PC-9 (cell line): ENCODE measurements around the gene ZIC4.

ENCODE experiments used
- CTCF ChIP-seq: fragments of 200-600 bp; sonication (generic); conservative IDR thresholded peaks from 2 replicates; pipeline ENCODE4 v1.6.1; 2017; ENCODE audit warnings: mixed run types, antibody characterized with exemption, mild to moderate bottlenecking, moderate library complexity
- EZH2 ChIP-seq: fragments of 200-600 bp; sonication (generic); IDR thresholded peaks from 2 replicates; pipeline ENCODE4 v1.8.0; 2017; ENCODE audit warnings: antibody characterized with exemption, low read depth

DNA sequence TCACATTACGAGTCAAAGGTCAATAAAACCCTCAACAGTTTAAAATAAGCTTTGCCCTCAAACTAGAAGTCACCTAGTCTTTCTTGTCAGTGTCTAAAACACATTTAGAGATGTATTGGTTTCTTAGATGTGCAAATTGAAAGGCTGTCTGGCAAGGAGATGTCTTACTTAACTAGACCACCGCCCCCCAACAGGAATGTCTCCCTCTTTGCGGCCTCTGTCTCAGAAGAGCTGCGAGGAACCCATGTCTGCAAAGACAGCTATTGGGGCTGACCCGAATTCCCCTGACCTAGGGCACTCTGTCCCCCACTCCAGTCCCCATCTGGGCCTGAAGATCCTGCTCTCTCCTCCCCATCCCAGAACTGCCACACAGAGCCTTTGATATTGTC is 46.3 kb downstream of the ZIC4 start:
- TF ChIP-seq EZH2 (no peak), CTCF (no peak)
